GM19468 (cell line): Measurements from ENCODE around the gene NSD2.
"Not testable (repeated sequence)": the region's sequence is repeated elsewhere in the genome, so short reads cannot be mapped to it uniquely, and the experiment has no call there.

ENCODE experiments used
- ATAC-seq: cut with Tn5 transposase; IDR thresholded peaks from one replicate; pipeline ENCODE4 v1.9.1; 2021; ENCODE audit warnings: mild to moderate bottlenecking, moderate library complexity, moderate number of reproducible peaks; ENCODE audit not compliant: unreplicated experiment; ENCODE audit errors: extremely low read depth

Gene NSD2

DNA sequence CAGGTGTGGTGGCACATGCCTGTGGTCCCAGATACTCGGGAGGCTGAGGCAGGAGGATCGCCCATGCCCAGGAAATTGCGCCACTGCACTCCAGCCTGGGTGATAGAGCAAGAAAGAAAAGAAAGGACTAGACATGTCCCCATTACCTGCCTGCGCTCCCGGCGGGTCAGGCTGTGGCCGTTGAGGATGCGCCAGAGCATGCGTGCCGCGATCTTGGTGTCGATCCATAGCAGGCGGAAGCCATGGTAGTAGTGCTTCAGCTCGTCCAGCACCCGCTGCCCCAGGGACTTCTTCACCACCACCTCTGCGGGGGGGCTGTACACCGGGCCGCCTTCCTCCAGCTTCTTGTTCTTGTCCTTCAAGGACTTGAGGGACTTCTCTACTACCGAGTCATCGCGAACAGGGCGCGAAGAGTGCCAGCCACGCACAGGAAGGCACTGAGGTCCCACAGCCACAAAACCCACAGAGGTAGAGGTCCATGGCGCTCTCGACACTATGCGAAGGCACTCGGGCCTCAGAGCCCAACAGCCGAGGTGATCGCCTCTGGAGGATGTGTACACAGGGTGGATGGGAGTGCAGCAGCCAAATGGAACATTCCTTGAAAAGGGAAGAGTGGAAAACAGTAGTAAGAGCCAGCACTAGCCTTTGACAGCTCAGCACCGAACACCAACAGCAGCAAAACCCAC lies 29.8 kb upstream of the NSD2 start:
- ATAC-seq = no peak

DNA sequence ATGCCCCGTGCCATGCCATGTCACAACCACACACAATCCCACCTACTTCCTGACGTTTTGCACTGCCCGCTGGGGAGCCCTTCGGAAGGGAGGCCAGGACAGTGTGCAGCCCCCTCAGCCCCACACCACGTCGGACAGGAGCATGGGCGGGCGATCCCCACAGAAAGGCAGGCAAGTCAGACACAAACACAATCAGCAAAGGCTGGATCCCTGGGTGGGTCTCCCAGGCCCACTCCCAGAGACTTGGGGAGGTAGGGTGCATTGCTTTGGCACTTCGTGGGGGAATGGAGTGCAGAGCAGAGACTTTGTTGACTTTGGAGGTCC lies 29.3 kb upstream of the NSD2 start:
- no peak for ATAC-seq

DNA sequence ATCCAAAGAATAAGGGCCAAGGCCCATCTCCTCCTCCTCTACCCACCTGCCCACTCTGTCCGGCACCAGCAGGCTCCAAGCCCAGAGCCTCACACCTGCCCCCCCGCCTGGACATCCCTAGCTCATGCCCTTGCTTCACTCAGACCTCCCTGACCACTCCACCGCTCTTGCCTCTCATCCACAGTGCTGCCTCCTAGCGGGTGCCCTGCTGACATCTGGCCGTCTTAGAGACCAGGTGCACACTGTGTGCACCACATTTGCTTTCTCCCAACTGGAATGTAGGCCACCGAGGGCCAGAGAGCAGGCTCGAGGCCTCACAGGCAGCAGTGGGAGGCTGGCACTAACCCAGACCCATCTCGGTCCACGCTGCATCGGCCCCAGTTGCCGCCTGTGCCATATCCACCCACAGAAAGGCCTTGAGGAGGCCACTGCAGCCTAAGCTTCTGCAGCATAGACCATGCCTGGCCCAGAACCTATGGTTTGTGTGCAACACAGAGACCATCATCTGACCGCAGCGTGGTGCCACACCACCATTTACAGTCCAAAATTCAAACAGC lies 28.8 kb upstream of the NSD2 start:
- no peak for ATAC-seq

DNA sequence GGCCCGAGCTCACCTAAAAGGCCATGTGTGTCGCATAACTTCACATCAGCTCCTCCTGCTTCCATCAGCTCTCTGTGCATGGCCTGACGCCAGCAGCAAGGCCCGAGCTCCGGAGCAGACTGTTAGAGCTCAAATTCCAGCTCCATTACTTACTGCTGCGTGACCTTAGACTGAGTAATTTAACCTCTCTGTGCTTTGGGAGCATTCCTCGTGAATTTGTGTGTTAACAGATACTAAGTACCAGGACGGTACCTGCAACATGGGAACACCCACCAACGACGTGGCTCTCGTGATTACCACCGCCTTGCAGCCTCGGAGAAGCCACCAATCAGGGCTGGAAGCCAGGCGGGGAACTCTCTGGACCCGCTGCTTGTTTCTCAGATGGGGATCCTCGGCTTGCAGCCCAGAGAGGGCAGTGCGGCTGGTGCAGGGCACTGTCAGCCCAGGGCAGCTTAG lies 28.2 kb upstream of the NSD2 start:
- ATAC-seq = no peak

DNA sequence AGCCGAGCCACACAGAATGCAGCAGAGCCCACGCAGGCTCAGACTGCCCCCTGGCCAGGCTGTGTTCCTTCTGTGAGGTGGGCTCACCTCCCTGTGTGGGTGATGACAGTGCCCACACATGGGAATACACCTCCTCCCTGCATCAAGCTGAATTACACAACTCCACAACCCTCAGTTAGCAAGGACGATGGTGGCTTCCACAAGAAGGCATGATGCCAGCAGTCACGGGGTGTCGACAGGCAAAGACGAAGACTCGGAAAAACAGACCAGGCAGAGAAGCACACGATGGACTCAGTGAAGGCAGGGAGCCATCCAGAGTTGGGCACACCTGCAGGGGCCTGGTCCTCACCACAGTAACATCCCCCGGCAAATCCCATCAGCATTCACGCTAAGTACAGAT lies 27.3 kb upstream of the NSD2 start:
- no peak for ATAC-seq

DNA sequence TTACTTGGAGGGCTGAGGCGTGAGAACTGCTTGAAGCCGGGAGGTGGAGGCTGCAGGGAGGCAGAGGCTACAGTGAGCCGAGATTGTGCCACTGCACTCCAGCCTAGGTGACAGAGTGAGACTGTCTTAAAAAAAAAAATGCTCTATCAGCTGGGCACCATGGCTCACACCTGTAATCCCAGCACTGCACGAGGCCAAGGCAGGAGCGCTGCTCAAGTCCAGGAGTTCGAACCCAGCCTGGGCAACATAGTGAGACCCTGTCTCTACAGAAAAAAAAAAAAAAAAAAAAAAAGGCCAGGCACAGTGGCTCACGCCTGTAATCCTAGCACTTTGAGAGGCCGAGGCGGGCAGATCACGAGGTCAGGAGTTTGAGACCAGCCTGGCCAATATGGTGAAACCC lies 26.6 kb upstream of the NSD2 start:
- not testable (repeated sequence) for ATAC-seq

DNA sequence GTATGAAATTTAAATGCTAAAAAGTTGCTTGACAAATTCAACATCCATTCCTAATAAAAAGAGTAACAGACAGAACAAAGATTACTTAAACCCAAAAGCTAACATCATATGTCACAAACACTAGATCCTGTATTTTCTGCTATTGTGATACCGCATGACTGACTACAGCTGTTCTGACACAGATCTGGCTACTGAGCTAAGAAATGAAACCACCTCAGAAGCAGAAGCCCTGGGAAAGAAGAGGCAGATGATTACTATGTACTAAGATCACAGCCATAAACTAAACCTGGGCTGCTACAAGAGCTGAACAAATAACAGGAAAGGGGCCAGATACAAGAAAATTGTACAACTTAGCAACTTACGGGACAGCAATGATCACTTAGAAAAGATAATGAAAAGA lies 24.6 kb upstream of the NSD2 start:
- ATAC-seq = no peak

DNA sequence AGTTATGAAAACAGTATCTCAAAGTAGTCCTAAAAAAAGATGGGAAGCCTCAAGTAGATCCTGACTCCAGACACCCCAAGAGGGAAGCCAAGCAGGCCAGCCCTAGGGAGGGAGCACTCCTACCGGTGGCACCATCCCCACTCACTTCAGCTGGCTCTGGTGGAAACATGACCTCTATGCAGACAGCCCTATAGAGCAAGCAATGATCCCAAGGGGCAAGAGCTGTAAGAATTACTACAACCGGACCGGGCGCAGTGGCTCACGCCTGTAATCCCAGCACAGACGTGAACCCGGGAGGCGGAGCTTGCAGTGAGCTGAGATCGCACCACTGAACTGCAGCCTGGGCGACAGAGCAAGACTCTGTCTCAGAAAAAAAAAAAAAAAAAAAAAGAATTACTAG lies 20.9 kb upstream of the NSD2 start:
- ATAC-seq = no peak

DNA sequence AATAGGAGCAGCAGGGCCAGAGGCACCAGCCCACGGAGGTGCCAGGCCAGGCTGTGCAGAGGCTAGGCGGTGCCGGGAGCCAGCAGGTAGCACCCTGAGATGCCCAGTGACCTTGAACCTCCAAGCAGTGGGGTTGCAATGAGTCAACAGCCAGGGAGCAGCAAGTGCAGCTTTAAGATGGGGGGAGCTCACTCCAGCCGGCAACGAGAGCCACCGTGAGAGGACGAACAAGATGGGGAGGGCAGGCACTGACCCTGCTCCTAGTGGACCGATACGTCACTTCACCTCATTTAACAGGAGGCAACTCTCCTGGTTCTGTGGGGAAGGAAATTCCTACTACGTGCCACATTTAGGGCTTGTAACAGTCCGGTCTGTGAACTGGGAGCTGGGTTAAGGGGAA lies 20.0 kb upstream of the NSD2 start:
- ATAC-seq = no peak

DNA sequence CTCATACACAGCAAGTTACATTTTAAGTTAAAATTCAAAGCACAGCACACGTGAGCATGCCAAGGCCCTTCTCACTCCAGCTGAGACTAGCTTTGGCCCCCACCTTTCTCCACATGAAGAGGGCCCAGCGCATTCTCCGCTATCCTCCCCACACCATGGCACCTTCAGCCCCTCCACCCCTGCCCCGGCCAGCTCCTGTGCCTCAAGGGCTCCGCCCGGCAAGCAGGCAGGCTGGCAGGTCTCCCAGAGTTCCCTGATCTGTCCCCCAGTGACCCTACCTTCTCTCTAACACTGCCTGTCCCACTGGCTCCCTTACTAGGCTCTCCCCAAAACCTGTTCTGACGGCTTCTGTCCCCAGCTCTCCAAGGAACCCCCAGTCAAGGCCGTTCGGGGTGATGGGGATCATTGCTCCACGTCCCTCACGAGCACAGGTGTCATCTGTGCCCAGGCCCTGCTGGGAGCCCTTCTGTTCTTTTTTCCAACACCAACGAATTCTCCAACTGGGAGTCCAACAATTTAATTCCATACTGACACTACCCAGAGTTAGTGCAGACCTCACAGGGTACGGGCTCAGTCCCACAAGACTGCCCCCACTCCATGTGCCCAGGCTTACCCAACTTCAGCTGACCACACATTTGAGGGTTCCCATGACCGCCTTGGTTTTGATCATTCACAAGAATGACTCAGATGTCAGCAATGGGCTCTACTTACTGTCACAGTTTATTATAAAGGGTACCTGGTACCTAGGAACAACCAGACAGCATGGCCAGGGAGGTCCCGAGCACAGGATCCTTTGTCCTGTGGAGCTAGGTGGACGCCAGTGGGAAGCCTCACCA lies 19.4 kb upstream of the NSD2 start:
- ATAC-seq = no peak

DNA sequence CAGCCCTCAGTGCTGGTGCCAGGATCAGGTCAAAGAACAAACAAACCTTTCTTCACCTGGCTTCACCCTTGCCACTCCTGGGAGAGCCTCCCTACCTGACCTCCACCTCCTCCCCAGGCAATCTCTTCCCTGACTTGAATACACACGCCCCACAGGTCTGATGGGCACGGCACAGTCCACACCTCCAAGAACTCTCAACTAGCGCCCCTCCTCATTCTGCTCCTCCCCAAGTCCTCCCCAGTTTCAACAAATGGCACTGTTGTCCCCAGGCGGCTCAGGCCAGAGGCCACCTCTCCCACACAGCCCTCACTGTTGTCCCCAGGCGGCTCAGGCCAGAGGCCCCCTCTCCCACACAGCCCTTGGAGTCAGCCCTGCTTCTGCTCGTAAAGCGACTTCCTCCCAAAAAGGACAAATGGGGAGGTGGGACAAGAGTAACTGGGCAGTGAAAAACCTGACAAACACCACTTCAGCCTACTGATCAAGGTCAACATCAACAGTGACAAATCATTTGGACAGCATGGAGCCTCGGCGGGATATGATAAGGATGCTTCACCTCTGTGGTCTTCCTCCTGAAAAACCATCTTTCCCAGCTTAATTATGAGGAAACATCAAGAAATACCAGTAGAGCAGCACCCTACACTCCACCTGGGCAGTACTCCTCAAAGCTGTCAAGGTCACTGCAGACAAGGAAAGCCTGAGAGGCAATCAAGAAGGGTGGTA lies 18.1 kb upstream of the NSD2 start:
- no peak for ATAC-seq

DNA sequence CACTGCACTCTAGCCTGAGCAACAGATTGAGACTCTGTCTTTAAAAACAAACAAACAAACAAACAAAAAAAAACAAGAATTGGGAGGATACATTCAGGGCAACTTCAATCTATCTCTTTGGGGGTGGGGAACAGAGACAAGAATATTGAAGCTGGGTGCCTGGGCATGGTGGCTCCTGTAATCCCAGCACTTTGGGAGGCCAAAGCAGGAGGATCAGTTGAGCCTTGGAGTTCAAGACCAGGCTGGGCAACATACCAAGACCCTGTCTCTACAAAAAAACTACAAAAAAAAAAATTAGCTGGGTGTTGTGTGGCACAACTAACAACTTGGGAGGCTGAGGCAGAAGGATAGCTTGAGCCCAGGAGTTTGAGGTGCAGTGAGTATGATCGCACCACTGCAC lies 16.4 kb upstream of the NSD2 start:
- no peak for ATAC-seq

DNA sequence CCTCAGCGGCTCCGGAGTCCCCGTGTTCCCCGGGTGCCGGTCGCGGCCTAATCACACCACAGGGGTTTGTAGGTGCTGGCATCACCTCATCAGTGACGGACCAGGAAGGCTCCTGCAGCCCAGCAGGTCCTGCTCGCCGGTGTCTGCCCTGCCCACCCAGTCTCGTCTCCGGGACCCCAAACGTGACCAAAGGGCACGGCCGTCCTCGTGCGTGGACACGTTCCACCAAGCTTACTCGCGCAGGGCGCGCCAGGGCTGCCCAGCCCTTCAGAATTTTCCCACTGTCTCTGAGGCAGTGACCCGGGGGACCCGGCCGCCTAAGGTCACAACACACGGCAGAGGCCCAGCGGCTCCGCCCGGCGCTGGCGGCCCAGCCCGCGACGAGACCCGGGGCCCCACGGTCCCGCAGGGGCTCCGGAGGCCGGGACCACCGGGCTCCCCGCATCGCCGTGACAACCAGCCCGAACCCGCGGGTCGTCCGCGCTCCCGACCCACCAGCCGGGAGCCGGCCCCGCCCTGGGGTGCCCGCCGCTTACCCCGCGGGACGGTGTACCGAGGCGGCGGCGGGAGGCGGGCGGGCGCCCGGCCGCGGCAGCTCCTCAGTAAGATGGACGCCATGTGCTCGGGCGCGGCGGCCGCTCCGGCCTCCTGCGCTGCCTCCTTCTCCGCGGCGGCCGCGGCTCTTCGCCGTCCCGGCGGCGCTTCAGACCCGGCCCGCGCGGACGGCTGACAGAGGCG lies 15.7 kb upstream of the NSD2 start:
- peak; percentile 8 for ATAC-seq

DNA sequence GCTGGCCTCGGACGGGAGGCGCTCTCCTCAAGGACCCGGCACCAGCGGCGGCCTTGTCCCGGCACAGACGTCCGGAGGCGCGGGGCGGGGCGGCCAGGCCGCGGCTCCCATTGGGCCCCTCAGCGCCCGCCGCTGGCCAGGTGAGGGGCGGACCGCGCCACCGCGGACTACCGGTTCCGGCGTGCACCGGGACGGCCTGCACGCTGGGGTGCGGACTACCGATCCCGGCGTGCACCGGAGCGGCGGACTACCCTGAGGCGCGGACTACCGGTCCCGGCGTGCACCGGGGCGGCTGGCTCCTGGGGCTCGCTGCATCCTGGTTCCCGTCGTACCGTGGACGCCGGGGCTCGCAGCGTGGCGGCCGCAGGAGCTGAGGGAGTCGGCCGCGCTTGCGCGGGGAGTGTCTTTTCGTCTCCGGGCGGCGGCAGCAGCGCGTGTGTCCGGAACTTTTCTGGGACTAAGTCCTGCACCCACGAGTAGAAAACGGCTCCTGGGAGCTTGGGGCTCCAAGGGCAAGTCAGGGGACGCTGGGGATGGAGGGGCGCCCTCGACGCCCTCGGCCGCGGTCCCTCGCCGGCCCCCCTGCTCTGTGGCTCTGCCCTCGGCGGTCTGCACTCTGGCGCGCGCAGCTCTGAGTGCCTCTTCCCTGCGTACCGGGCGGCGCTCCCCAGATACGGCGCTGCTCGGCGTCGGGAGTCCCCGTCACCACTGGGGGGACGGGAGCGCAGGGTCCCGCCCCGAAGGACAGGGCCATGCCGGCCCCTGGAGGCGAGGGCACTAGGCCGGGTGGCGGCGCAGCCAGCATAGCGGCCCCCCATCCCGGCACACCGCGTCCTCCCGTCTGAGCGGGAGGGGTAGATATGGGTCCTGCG lies 14.9 kb upstream of the NSD2 start, which contains the start of gene LETM1:
Gene LETM1, minus strand, starts transcription at position 86 of the 872 bp plus-strand sequence. CDS start 206 bp downstream, outside the sequence.
- ATAC-seq = peak; percentile 96

DNA sequence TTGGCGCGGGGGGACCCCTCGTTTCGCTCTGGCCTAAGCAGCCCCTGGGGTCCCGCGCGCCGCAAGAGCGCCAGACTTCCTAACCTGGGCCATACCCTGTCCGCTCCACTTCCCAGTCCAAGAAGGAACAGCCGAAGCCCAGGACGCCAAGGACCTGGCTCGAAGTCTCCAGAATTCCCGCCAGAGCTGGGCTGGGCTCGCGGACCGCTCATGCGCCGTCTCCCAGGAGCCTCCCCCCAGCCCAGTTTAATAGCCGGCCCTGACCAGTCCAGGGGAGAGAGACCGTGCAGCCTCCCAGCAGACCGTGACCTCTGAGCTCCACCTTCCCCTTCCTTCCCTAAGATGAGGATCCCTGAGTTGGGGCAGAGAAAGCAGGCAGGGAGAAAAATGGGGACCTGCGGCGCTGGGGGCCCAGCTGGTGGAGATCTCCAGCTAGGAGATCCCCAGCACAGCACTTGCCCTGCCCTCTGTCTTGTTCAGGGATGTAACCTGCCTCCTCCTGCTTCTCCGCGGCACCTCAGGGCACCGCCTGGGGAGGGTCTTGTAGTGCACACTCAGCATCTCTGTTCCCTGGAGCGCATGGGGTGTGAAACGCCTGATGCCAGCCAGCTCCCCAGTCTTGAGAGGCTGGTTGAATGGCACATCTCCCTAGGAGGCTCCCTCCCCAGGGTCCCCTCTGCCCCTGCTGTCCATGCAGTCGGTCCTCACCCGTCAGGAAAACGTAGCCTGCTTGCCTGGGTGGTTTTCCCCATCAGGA lies 14.1 kb upstream of the NSD2 start:
- ATAC-seq = no peak

DNA sequence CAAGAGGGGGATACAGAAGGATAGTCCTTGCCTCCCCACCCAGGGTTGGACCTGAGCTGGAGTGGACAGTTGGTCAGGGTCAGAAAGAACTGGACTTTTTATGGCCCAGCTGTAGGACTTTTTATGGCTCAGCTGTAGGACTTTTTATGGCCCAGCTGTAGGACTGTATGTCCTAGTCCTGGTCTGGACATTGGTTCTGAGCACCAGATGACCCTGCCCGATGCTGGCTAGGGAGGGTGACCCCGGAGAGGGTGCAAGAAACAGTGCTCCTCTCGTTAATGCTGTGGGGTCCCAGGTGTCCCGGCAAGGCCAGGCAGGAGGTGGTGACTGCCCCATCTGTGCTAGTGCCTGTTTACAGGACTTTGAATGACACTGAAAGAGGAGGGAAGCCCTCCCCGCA lies 13.3 kb upstream of the NSD2 start:
- ATAC-seq = no peak

DNA sequence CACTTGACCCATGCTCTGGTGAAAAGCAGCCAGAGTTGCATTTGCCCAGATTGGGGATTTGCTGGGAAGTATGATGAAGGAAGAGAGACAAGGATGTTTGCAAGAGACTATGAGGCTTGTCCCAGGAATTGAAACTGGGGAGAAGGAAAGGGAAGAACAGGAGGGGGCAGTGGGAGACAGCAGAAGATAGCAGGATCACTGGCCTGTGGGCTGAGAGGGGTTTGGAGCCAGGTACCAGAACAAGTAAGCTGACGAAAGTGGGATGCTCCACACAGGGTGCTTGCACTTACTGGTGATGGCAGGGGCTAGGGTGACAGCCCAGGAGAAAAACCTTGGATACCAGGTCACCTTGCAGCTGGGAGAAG lies 11.8 kb upstream of the NSD2 start:
- no peak for ATAC-seq

DNA sequence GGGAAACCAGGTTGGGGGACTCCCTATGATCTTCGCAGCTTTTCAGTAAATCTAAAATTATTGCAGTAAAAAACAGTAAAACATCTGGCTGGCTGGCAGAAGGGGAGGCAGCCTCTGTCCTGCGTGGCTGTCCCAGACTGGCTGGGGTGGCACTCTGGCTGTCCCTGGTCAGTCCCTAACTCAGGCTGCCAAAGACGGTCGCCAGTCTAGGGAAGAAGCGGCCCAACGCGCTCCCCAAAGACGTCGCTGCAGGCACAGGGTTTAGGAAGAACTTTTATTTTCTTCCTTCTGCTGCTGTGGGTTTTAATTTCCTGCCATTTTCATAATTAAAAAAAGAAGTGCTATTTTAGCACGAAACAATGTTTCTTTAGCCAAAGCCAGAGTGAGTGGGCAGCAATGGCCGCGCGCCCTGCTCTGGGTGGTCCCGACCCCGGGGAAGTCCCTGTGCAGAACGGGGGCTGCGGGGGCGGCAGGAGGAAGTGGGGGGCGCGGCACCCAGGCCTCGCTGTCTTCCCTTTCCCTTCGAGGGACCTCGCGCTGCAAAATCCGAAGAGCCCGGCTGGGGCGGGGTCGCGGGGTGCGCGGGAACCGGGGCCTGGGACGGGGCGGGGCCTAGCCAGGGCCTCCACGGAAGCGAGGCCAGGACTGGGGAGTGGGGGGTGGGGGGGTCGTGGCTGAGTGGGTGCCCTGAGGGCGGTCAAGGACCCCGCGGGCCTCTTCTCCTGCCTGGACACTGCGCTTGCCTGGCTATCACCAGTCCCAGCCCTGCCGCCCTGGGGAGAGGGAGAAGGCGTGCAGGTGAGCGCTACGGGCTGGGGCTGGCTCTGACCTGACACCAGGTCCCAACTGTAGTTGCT lies 8.9 kb upstream of the NSD2 start:
- no peak for ATAC-seq
